ENCODE data around the gene LHPP. TPM values are rescaled to one million over a fixed set of nuclear protein-coding genes. Genes with fewer than 3 reads are reported as not detected.

The LHPP gene
- total RNA-seq, 2 experiments from 2014 or later = 15.3 to 19.6 TPM

DNA sequence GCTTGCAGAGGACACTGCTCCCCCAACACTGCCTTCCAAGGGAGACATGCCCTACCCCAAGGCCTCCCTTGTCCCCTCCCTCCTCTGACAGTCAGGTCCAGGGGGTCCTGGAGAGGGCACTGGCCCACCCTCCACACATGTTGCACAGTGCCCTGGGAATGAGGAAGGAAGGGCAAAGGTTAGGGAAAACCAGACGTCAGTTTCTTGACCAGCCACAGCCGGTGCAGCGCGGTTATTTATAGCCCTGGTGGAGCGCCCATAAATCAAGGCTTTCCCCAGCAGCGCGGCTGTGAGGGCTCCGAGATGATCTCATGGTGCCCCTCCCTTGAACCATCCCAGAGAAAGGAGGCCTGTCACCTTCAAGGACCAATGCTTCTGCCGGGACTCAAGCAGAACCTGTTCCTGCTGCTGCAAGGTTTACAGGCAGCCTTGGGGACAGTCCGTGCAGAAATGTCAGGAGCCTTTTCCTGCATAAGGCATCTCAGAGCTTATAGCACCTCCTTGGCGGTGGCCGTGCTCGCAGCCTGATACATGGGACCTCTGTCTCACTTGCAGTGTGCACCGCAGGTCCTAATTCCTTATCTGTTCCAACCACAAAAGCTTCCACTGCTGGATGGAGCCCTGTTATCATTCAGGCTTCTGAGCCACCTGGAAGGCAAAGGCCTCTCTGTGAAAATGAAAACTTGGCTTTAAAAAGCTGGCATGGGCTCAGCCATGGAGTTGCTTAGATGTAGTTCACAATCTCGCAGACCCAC lies 127.3 kb downstream of the LHPP start:
- no peaks in the 10 kb centered on the region for H3K9me3 Mint-ChIP-seq
- no peak overlapping the region for H3K27ac ChIP-seq (ENCODE audit: low read depth in 1 of 2, low read length in 2 of 2)
- no peaks in the 10 kb centered on the region for H3K27me3 ChIP-seq (ENCODE audit: control insufficient read depth in 1 of 2, insufficient read depth in 2 of 2, low read length in 2 of 2)
- POLR2A ChIA-PET = no interaction called here
- CTCF ChIA-PET = no interaction called here
- H3K4me1 Mint-ChIP-seq (ENCODE audit: low read depth) = no peaks in the 10 kb centered on the region
- no peaks in the 10 kb centered on the region for H3K27me3 Mint-ChIP-seq
- peaks cover 5% of the 10 kb centered on the region for H3K36me3 Mint-ChIP-seq (ENCODE audit: low read depth)
- no peak overlapping the region for H3K4me3 Mint-ChIP-seq
- H3K27ac Mint-ChIP-seq = no peak overlapping the region
- TF ChIP-seq CTCF (IDR thresholded peaks at IDR 0.05) = no peak
- DNase-seq = no peak
- intact Hi-C loops (cut with DNase I, micrococcal nuclease) = no loop called here
- H3K4me1 ChIP-seq (ENCODE audit: insufficient read depth, low read length) = peaks cover 3% of the 10 kb centered on the region
- ATAC-seq (ENCODE audit: poor library complexity) = no peak
- H3K4me3 ChIP-seq (ENCODE audit: low read length) = no peak overlapping the region
- H3K9me3 ChIP-seq (ENCODE audit: control insufficient read depth in 1 of 2, insufficient read depth in 1 of 2, low read length in 2 of 2) = peaks cover 0 to 13% of the 10 kb centered on the region in 2 experiments
- H3K36me3 ChIP-seq (ENCODE audit: insufficient read depth, low read length) = no peaks in the 10 kb centered on the region

- DNase-seq (no peak), ATAC-seq (ENCODE audit: poor library complexity) (no peak)
- Histone ChIP-seq H3K9me3 (ENCODE audit: control insufficient read depth in 1 of 2, insufficient read depth in 1 of 2, low read length in 2 of 2) (peaks cover 0 to 13% of the 10 kb centered on the region in 2 experiments), H3K27ac (ENCODE audit: low read depth in 1 of 2, low read length in 2 of 2) (no peak overlapping the region), H3K36me3 (ENCODE audit: insufficient read depth, low read length) (no peaks in the 10 kb centered on the region), H3K4me1 (ENCODE audit: insufficient read depth, low read length) (peaks cover 3% of the 10 kb centered on the region), H3K4me3 (ENCODE audit: low read length) (no peak overlapping the region), H3K27me3 (ENCODE audit: control insufficient read depth in 1 of 2, insufficient read depth in 2 of 2, low read length in 2 of 2) (no peaks in the 10 kb centered on the region)
- no peaks in the 10 kb centered on the region for H3K27me3 Mint-ChIP-seq
- H3K9me3 Mint-ChIP-seq = no peaks in the 10 kb centered on the region
- H3K4me3 Mint-ChIP-seq = no peak overlapping the region
- POLR2A ChIA-PET = no interaction called here
- intact Hi-C loops (cut with DNase I, micrococcal nuclease) = no loop called here
- no peaks in the 10 kb centered on the region for H3K4me1 Mint-ChIP-seq (ENCODE audit: low read depth)
- H3K36me3 Mint-ChIP-seq (ENCODE audit: low read depth) = peaks cover 5% of the 10 kb centered on the region
- TF ChIP-seq CTCF (IDR thresholded peaks at IDR 0.05) = no peak
- no peak overlapping the region for H3K27ac Mint-ChIP-seq
- CTCF ChIA-PET = no interaction called here
Measured at GRCh38 chr10:124589491-124590041, 127.9 kb downstream of the LHPP start.

- Histone ChIP-seq H3K9me3 (ENCODE audit: control insufficient read depth in 1 of 2, insufficient read depth in 1 of 2, low read length in 2 of 2) (peaks cover 0 to 19% of the 10 kb centered on the region in 2 experiments), H3K27me3 (ENCODE audit: control insufficient read depth in 1 of 2, insufficient read depth in 2 of 2, low read length in 2 of 2) (no peaks in the 10 kb centered on the region), H3K4me1 (ENCODE audit: insufficient read depth, low read length) (peaks cover 3% of the 10 kb centered on the region), H3K27ac (ENCODE audit: low read depth in 1 of 2, low read length in 2 of 2) (no peak overlapping the region), H3K4me3 (ENCODE audit: low read length) (no peak overlapping the region), H3K36me3 (ENCODE audit: insufficient read depth, low read length) (no peaks in the 10 kb centered on the region)
- H3K27ac Mint-ChIP-seq = no peak overlapping the region
- CTCF ChIA-PET = no interaction called here
- no peak overlapping the region for H3K4me3 Mint-ChIP-seq
- H3K4me1 Mint-ChIP-seq (ENCODE audit: low read depth) = no peaks in the 10 kb centered on the region
- intact Hi-C loops (cut with DNase I, micrococcal nuclease) = no loop called here
- TF ChIP-seq CTCF (IDR thresholded peaks at IDR 0.05) = no peak
- DNase-seq (no peak), ATAC-seq (ENCODE audit: poor library complexity) (no peak)
- no peaks in the 10 kb centered on the region for H3K27me3 Mint-ChIP-seq
- POLR2A ChIA-PET = no interaction called here
- no peaks in the 10 kb centered on the region for H3K9me3 Mint-ChIP-seq
- H3K36me3 Mint-ChIP-seq (ENCODE audit: low read depth) = peaks cover 5% of the 10 kb centered on the region
Measured at GRCh38 chr10:124590216-124591122, 128.8 kb downstream of the LHPP start.

All from CD4-positive, alpha-beta T cell (primary cell).